HG02938 (cell line): ENCODE data around the gene CLCN2.
A peak's percentile ranks its signal among the peaks of the same experiment; 100 is the strongest.
"Not testable (repeated sequence)": the region's sequence is repeated elsewhere in the genome, so short reads cannot be mapped to it uniquely, and the experiment has no call there.

ENCODE experiments used
- ATAC-seq: cut with Tn5 transposase; IDR thresholded peaks from one replicate; pipeline ENCODE4 v1.9.1; 2021; ENCODE audit warnings: mild to moderate bottlenecking, moderate library complexity; ENCODE audit not compliant: unreplicated experiment

The CLCN2 gene

GRCh38 chr3:184347321-184348056 is 13.9 kb downstream of the CLCN2 start:
- ATAC-seq: no peak

DNA sequence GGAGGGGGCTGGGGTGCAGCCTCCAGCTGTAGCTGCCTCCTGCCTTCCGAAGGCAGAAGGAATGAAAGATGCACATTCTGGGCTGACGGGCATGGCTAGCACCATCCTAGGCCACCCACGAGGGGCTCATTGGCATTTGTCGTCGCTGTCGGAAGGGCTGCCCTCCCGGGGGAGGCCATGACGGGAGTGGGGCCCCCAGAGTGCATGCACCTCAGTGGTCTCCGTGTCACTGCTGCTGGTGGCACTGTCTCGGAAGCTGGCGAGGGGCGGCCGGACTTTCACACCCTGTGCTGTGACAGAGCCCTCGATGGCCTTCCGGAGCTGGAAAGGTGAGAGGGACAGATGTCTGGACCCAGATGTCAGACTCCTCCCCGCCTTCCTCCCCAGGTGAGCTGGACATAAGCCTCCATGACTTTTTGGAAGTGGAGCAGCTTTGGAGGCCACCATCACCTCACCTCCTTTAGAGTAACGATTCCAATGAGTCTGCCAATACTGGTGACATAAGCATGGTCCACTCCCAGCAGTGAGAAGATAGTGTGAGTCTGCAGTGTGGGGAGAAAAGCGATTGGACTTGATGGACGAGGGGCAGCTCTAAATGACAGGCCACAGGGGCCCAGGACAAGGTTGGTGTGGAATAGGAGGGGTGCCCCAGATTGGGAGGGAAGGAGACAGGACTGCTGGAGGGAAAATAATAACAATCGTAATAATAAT is 14.8 kb downstream of the CLCN2 start:
- ATAC-seq: no peak

DNA sequence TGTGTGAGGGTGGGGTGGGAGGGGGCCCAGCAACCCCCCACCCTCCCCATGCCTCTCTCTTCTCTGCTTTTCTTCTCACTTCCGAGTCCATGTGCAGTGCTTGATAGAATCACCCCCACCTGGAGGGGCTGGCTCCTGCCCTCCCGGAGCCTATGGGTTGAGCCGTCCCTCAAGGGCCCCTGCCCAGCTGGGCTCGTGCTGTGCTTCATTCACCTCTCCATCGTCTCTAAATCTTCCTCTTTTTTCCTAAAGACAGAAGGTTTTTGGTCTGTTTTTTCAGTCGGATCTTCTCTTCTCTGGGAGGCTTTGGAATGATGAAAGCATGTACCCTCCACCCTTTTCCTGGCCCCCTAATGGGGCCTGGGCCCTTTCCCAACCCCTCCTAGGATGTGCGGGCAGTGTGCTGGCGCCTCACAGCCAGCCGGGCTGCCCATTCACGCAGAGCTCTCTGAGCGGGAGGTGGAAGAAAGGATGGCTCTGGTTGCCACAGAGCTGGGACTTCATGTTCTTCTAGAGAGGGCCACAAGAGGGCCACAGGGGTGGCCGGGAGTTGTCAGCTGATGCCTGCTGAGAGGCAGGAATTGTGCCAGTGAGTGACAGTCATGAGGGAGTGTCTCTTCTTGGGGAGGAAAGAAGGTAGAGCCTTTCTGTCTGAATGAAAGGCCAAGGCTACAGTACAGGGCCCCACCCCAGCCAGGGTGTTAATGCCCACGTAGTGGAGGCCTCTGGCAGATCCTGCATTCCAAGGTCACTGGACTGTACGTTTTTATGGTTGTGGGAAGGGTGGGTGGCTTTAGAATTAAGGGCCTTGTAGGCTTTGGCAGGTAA is 15.9 kb downstream of the CLCN2 start:
- no peak for ATAC-seq

GRCh38 chr3:184344579-184345316 is 16.7 kb downstream of the CLCN2 start:
- ATAC-seq: no peak

- no peak for ATAC-seq
Measured at GRCh38 chr3:184343200-184343876, 18.1 kb downstream of the CLCN2 start.

- ATAC-seq: no peak
Measured at GRCh38 chr3:184341925-184342324, 19.5 kb downstream of the CLCN2 start.

GRCh38 chr3:184339451-184340135 is 21.8 kb downstream of the CLCN2 start:
- not testable (repeated sequence) for ATAC-seq

- ATAC-seq: no peak
Measured at GRCh38 chr3:184339001-184339400, 22.4 kb downstream of the CLCN2 start.

DNA sequence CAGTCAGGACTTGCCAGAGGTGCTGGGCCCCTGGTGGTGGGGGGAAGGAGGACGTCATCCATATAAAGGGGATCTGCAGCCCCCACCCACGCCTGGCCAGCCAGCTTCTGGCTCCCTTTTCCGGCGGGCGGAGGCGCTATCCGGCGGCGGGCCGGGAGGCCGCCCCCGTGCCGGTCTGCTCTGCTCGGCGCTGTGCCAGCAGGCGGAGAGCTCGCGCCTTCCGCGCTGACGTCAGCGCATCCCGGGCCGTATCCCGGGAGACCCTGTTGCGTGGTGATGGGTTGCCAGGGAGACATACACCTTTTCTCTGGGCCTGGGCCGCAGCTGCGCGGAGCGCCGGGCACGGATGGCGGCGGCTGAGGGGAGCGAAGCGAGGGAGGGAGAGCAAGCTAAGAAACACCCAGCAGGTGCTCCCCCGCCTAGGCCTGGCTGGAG is 22.9 kb downstream of the CLCN2 start:
- ATAC-seq: no peak

DNA sequence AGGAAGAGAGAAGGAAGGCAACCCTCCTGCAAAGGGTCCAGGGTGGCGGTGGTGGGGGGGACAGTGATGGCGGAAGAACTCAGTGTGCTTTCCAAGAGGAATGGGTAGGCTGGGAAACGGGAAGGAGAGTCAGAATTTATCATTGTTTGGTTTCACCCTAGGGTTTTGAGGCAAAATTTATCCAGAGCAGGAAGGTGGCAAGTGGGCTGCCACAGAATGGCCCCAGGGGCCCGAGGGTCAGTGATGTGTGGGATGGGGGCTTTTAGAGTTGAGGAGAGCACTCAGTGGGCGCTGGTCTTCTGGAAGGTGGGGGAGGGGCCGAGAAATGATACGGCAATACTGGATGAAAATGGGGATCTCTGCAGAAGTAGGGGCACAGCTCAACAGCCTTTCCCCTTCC is 23.4 kb downstream of the CLCN2 start:
- no peak for ATAC-seq

GRCh38 chr3:184337399-184337714 is 24.0 kb downstream of the CLCN2 start, which contains the start of gene FAM131A:
Gene FAM131A, plus strand, starts transcription at chr3:184337600. Its CDS starts 31 bp downstream, at chr3:184337631.
- ATAC-seq: no peak

DNA sequence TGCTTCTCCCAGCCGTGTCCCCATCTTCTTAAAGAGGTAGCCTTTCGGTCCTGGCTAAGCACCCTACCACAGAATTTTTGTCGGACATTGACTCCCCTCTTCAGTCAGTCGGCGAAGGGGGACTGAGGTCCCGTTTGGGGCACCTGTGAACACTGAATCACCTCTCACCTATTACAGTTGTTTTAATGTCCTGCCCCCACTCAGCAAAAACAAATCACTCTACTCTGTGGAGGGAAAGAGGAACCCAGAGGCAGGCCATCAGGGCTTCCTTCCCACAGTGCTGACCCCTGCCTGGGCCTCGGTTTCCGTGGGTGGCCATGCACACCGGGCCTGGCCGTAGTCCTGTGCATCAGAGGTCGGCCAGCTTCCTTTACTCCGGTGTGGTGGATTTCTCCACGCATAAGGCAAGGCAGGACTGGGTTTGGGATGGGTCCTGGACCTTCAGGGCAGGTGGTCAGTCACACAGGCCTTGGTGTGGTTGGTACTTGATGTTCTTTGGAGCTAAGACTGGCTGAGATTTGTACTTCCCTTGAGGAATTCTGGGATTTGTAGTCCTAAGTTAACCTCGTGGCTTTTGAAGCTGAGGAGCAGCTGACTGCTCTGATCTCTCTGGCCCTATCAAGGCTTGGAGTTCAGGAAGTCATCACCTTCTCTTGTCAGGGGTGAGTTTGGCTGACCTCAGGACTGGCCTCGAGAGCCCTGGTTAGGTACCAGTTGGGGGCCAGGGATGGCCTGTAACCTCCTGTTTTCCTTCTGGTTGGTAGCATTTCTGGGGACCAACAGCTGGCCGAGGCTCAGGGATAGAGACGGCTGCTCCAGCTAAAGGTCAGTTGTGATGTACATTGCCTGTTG is 24.6 kb downstream of the CLCN2 start:
- no peak for ATAC-seq

GRCh38 chr3:184335661-184336546 is 25.5 kb downstream of the CLCN2 start:
- ATAC-seq: peak; percentile 53

GRCh38 chr3:184335291-184335660 is 26.1 kb downstream of the CLCN2 start:
- no peak for ATAC-seq

DNA sequence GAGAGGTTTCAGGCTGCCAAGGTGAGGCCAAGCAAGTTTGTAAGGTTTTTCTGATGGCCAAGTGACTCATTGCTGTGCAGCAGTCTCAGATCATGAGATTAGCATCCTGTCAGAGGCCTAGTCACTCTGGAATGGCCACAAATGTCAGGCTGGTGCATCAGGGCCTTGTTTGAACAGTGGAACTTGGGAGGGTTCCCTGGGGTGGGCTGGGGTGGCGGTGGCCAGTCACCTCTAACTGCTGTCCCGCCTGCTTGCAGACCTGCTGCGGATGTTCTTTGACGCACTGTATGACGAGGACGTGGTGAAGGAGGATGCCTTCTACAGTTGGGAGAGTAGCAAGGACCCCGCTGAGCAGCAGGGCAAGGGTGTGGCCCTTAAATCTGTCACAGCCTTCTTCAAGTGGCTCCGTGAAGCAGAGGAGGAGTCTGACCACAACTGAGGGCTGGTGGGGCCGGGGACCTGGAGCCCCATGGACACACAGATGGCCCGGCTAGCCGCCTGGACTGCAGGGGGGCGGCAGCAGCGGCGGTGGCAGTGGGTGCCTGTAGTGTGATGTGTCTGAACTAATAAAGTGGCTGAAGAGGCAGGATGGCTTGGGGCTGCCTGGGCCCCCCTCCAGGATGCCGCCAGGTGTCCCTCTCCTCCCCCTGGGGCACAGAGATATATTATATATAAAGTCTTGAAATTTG is 26.8 kb downstream of the CLCN2 start:
- no peak for ATAC-seq

GRCh38 chr3:184333700-184334099 is 27.7 kb downstream of the CLCN2 start:
- ATAC-seq: no peak

DNA sequence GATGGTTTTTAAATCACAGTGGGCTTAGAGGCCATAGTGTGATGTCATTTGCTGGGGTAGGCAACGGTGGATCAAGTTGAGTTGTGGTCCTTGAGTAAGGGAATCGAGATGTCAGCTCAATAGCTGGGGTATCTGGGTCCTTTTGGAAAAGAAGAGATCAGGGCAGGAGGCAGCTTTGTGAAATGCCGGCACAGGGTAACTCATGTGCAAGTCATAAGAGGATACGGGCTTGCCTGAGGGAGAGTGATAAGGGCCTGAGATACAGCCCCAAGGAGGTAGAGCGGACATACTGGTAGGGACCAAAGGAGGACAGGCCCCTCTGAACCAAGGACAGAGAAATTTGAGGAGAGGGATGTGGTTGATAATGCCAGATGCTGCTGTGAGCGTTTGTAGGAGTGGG is 28.2 kb downstream of the CLCN2 start:
- ATAC-seq: no peak
